ENCODE data around the gene CTSC. TPM values are rescaled to one million over a fixed set of nuclear protein-coding genes. Genes with fewer than 3 reads are reported as not detected.

Gene CTSC
- total RNA-seq, 1 experiment from 2014 or later: 269 TPM

DNA sequence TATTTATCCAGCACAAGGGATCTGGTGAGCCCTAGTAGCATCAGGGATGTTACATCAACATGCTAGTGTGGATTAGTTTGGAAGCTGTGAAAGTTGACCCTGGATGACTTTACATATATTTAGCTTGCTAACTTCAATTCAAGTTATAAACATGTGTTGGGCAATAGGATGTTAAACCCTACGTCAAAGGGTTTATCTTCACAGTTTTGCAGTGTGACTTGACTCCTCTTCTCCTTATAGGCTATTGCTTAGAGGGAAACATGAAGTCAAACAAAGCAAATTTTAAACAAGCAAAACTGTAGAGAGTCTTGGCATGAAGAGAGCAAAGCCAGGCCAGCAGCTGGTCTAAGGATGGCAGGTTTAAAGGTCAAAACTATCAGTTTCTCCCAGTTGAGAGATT lies 11.3 kb upstream of the CTSC start:
- DNase-seq (ENCODE audit: low spot score) (no peak), ATAC-seq (no peak)
- Mint-ChIP-seq H3K36me3 (no peaks in the 10 kb centered on the region), H3K4me1 (no peaks in the 10 kb centered on the region), H3K27me3 (ENCODE audit: low read depth) (no peaks in the 10 kb centered on the region), H3K27ac (no peak overlapping the region), H3K9me3 (no peaks in the 10 kb centered on the region), H3K4me3 (no peak overlapping the region)
- CTCF ChIA-PET: no interaction called here
- POLR2A ChIA-PET: interaction anchor here (1.2 kb wide), 1 partner anchor 11 kb away, joined by 3 read pairs; the partner anchor contains the start of gene CTSC
- TF ChIP-seq NR1H2 (CRISPR knock-in tag; IDR thresholded peaks at IDR 0.05) (no peak), IRF2 (CRISPR knock-in tag; IDR thresholded peaks at IDR 0.05; ENCODE audit: borderline replicate concordance, low read depth) (no peak), USF1 (CRISPR knock-in tag; IDR thresholded peaks at IDR 0.05) (no peak), ZNF416 (CRISPR knock-in tag; IDR thresholded peaks at IDR 0.05) (no peak), NFE2L1 (CRISPR knock-in tag; IDR thresholded peaks at IDR 0.05) (no peak), ZNF425 (CRISPR knock-in tag; conservative IDR thresholded peaks at IDR 0.05) (no peak), CBFB (CRISPR knock-in tag; IDR thresholded peaks at IDR 0.05; ENCODE audit: low read depth) (no peak), SP1 (CRISPR knock-in tag; conservative IDR thresholded peaks at IDR 0.05) (no peak), FOXP1 (CRISPR knock-in tag; IDR thresholded peaks at IDR 0.05; ENCODE audit: borderline replicate concordance) (no peak), NR2C2 (CRISPR knock-in tag; IDR thresholded peaks at IDR 0.05) (no peak), CREB1 (CRISPR knock-in tag; IDR thresholded peaks at IDR 0.05) (no peak), CREM (CRISPR knock-in tag; IDR thresholded peaks at IDR 0.05) (no peak), ZNF512 (CRISPR knock-in tag; IDR thresholded peaks at IDR 0.05; ENCODE audit: borderline replicate concordance) (no peak), ZNF281 (CRISPR knock-in tag; IDR thresholded peaks at IDR 0.05) (no peak)
- TF ChIP-seq, protein P1, sequence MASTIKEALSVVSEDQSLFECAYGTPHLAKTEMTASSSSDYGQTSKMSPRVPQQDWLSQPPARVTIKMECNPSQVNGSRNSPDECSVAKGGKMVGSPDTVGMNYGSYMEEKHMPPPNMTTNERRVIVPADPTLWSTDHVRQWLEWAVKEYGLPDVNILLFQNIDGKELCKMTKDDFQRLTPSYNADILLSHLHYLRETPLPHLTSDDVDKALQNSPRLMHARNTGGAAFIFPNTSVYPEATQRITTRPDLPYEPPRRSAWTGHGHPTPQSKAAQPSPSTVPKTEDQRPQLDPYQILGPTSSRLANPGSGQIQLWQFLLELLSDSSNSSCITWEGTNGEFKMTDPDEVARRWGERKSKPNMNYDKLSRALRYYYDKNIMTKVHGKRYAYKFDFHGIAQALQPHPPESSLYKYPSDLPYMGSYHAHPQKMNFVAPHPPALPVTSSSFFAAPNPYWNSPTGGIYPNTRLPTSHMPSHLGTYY (CRISPR knock-in tag; IDR thresholded peaks at IDR 0.05): no peak
- TF ChIP-seq, protein P2, sequence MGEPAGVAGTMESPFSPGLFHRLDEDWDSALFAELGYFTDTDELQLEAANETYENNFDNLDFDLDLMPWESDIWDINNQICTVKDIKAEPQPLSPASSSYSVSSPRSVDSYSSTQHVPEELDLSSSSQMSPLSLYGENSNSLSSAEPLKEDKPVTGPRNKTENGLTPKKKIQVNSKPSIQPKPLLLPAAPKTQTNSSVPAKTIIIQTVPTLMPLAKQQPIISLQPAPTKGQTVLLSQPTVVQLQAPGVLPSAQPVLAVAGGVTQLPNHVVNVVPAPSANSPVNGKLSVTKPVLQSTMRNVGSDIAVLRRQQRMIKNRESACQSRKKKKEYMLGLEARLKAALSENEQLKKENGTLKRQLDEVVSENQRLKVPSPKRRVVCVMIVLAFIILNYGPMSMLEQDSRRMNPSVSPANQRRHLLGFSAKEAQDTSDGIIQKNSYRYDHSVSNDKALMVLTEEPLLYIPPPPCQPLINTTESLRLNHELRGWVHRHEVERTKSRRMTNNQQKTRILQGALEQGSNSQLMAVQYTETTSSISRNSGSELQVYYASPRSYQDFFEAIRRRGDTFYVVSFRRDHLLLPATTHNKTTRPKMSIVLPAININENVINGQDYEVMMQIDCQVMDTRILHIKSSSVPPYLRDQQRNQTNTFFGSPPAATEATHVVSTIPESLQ (CRISPR knock-in tag; IDR thresholded peaks at IDR 0.05): no peak
- TF ChIP-seq, protein P3, sequence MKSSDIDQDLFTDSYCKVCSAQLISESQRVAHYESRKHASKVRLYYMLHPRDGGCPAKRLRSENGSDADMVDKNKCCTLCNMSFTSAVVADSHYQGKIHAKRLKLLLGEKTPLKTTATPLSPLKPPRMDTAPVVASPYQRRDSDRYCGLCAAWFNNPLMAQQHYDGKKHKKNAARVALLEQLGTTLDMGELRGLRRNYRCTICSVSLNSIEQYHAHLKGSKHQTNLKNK (CRISPR knock-in tag; IDR thresholded peaks at IDR 0.05): no peak
